Measurements from ENCODE around the gene SLC6A2. TPM values are rescaled to one million over a fixed set of nuclear protein-coding genes. Genes with fewer than 3 reads are reported as not detected.

Gene SLC6A2
- total RNA-seq, 4 donors from 2014 or later: 0.47 to 0.48 TPM; not detected in 2

DNA sequence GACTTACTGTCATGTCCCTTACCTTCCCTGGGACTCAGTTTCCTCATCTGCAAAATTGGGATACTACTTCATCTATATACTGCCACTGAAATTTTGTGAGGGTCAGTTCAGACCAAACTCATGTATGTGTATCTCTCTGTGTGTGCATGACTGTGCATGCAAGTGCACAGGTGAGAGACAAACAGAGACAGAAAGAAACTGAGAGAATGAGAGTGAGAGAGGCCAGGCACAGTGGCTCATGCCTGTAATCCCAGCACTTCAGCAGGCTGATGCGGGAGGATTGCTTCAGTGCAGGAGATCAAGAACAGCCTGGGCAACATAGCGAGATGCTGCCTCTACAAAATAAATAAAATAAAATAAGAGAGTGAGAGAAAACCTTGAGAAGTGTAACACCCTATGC lies 32.1 kb upstream of the SLC6A2 start:
- DNase-seq (ENCODE audit: low spot score): no peak
- TF ChIP-seq CTCF (IDR thresholded peaks at IDR 0.05): no peak
- no peak for ATAC-seq (ENCODE audit: low FRiP score)

DNA sequence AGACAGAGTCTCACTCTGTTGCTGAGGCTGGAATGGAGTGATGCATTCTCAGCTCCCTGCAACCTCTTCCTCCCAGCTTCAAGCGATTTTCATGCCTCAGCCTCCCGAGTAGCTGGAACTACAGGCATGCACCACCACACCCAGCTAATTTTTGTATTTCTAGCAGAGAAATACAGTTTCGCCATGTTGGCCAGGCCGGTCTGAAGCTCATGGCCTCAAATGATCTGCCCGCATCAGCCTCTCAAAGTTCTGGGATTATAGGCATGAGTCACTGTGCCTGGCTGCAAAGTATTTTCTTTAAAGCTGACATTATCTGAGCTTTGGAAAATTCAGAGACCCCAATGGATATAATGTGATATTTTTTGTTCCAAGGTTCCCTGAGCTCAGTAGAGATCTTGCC lies 31.1 kb upstream of the SLC6A2 start:
- ATAC-seq (ENCODE audit: low FRiP score) (no peak), DNase-seq (ENCODE audit: low spot score) (no peak)
- TF ChIP-seq CTCF (IDR thresholded peaks at IDR 0.05): no peak

- DNase-seq (ENCODE audit: low spot score) (no peak), ATAC-seq (ENCODE audit: low FRiP score) (no peak)
- TF ChIP-seq CTCF (IDR thresholded peaks at IDR 0.05): no peak
Observed at GRCh38 chr16:55625843-55626242, 29.9 kb upstream of the SLC6A2 start.

DNA sequence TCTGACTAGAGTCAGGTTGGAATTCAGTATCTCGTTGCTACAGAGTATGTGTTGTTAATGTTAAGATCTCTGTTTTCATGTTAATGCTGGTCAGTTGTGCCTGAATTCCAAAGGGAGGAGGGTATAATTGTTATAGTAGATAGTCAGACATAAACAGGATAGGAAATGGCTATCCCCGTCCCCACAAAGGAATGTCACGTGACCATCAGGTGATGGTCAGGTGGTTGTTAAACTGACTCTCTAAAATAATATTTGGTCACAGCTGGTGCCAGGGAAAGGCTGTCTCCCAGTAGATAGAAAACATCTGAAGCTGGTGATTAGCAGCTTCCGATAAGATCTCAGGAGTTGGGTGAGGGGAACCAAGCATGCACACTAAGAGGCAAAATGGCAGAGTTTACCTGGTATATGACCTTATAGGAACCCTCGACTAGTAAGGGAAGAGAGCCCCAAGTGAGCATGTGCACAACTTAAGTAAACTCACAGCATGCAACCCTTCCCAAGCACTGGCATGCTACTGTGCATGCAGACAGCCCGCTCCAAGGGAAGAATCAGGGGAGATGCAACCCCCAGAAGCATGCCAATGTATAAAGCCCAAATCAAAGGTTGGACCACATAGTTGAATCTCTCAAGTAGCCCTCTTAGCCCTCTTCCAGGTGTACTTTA lies 27.4 kb upstream of the SLC6A2 start:
- DNase-seq (ENCODE audit: low spot score): no peak
- TF ChIP-seq CTCF (IDR thresholded peaks at IDR 0.05): no peak
- no peak for ATAC-seq (ENCODE audit: low FRiP score)

DNA sequence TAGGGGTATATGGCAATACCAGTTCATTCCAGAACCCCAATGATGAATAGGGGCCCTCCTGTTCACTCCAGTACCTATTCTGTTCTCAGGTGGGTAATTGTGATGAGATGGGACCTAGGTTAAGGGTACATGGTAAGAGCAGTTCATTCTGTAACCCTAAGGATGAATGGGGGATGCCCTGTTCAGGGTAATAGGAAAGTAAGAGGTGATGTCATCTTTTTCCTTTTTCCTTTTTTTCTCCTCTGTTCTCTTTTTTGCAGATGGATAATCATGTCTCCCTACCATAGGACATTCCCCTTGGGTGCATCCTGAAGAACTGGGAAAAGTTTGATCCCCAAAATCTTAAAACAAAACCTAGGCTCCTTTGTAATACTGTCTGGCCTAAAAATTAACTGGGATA lies 25.0 kb upstream of the SLC6A2 start:
- no peak for DNase-seq (ENCODE audit: low spot score)
- TF ChIP-seq CTCF (IDR thresholded peaks at IDR 0.05): no peak
- no peak for ATAC-seq (ENCODE audit: low FRiP score)

DNA sequence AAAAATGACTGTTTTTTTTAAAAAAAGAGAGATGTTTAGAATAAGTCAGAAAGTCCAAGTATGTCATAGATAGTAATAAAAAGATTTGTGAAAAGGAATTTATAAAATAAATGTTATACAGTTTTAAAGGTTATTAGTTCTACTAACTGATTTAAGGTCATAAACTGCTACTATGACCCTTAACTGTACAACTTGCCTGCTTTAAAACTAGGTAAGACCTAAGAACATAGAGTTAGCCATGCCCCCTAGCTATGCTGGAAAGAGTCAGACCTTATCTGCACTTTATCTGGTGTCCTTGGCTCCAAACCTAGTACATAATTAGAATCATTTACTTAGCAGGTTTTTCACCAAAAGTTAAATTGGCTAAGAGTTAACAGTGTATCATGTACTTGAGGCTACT lies 23.5 kb upstream of the SLC6A2 start:
- ATAC-seq (ENCODE audit: low FRiP score) (no peak), DNase-seq (ENCODE audit: low spot score) (no peak)
- TF ChIP-seq CTCF (IDR thresholded peaks at IDR 0.05): no peak

- no peak for ATAC-seq (ENCODE audit: low FRiP score)
Observed at GRCh38 chr16:55634193-55634592, 21.6 kb upstream of the SLC6A2 start.

More at GRCh38 chr16:55634193-55634592, 21.6 kb upstream of the SLC6A2 start:
- no peak for TF ChIP-seq CTCF (IDR thresholded peaks at IDR 0.05)
- DNase-seq (ENCODE audit: low spot score): no peak
